Vagina (tissue), 2 donors: ENCODE data around the gene CSK. TPM values are rescaled to one million over a fixed set of nuclear protein-coding genes. Genes with fewer than 3 reads are reported as not detected.
A peak's percentile ranks its signal among the peaks of the same experiment; 100 is the strongest.

Experiments
- DNase-seq, 2 donors: peaks; one replicate each; pipeline ENCODE4 v3.0.0-alpha.2; 2017; ENCODE audit errors: extremely low spot score in 2 of 2
- H3K27ac ChIP-seq: fragments of 200-600 bp; sonication (generic); one replicate; pipeline ENCODE4 v1.5.1; 2019
- H3K27me3 ChIP-seq: fragments of 200-600 bp; sonication (generic); one replicate; pipeline ENCODE4 v1.5.1; 2019
- H3K36me3 ChIP-seq, 2 donors: fragments of 200-600 bp; sonication (generic); one replicate each; pipeline ENCODE4 v1.5.1; 2017 to 2019
- H3K4me1 ChIP-seq: fragments of 200-600 bp; sonication (generic); one replicate; pipeline ENCODE4 v1.5.1; 2019
- H3K4me3 ChIP-seq, 2 donors: fragments of 200-600 bp; sonication (generic); 1 replicate in 1 of 2; 2 replicates in 1 of 2; pipeline ENCODE4 v1.5.1; 2016 to 2019
- H3K9me3 ChIP-seq: fragments of 200-600 bp; sonication (generic); one replicate; pipeline ENCODE4 v1.5.1; 2019
- POLR2A ChIP-seq, 2 donors: fragments of 450-650 bp; IDR thresholded peaks; one replicate each; pipeline ENCODE4 v1.6.1; 2017; ENCODE audit warnings: antibody characterized with exemption in 2 of 2, mild to moderate bottlenecking in 2 of 2, moderate library complexity in 2 of 2
- POLR2AphosphoS5 ChIP-seq, 2 donors: sonication (generic); formaldehyde crosslinking; IDR thresholded peaks; one replicate each; pipeline ENCODE4 v1.9.0; 2017; ENCODE audit warnings: antibody characterized with exemption in 2 of 2, mild to moderate bottlenecking in 2 of 2, low read depth in 1 of 2; ENCODE audit not compliant: insufficient read depth in 1 of 2
- intact Hi-C: fragments of 100-400 bp; cut with DNase I; formaldehyde crosslinking; loops from one replicate; pipeline ENCODE4 v1.15.1; 2023
- total RNA-seq: library from RNA; depleted of rRNA; stranded (reverse); fragments of >200 nt; gene quantifications from one replicate; pipeline ENCODE4 v1.2.3, GENCODE V29; 2016
- TF ChIP-seq, protein P1 (sequence below), 3 experiments: fragments of 450-650 bp in 2 of 3; fragments of 200-600 bp in 1 of 3; sonication (generic) in 1 of 3; IDR thresholded peaks; one replicate each; pipeline ENCODE4 v1.5.1; 2017 to 2019; ENCODE audit warnings: antibody characterized with exemption in 3 of 3, mild to moderate bottlenecking in 2 of 3, moderate library complexity in 2 of 3

The CSK gene
- total RNA-seq, 1 donor from 2014 or later, result 26.3 TPM

DNA sequence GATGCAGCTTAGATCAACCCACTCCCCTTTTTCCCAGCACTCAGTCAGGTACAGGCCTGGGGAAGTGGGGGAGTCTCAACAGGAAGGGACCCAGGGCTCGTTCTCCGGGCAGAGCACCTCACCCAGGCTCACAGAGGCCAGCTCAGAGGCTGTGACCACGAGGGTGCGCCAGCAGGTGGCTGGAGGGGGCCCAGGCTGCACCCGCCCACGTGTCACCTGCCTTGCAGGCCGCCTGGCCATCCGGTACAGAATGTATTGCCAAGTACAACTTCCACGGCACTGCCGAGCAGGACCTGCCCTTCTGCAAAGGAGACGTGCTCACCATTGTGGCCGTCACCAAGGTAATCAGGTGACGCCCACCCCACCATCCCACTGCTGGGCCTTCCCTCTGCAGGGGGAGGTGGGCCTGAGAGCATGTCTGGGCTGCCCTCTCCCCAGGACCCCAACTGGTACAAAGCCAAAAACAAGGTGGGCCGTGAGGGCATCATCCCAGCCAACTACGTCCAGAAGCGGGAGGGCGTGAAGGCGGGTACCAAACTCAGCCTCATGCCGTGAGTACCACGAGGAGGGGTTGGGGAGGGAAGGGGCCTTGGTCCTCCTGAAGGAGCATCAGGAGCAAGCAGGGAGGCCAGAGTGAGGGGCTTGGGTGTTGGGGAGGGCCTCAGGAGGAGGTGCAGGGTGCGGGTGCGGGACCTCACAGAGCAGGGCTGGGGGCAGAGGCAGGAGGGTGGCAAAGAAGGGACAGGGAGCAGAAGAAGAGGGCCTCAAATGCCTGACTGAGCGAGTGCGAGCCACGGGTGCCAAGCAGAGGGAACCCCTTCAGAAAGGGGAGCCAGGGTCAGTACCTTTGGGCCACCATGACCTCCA, 16.7 kb downstream of the CSK start:
- Histone ChIP-seq H3K27me3 (no peaks in the 10 kb centered on the region), H3K4me3 (no peak overlapping the region), H3K36me3 (peaks cover 0 to 42% of the 10 kb centered on the region in 2 donors), H3K27ac (no peak overlapping the region), H3K9me3 (no peaks in the 10 kb centered on the region), H3K4me1 (peaks cover 43% of the 10 kb centered on the region)
- intact Hi-C loops, result no loop called here
- no peak for DNase-seq
- TF ChIP-seq POLR2A (IDR thresholded peaks at IDR 0.05), result no peak

DNA sequence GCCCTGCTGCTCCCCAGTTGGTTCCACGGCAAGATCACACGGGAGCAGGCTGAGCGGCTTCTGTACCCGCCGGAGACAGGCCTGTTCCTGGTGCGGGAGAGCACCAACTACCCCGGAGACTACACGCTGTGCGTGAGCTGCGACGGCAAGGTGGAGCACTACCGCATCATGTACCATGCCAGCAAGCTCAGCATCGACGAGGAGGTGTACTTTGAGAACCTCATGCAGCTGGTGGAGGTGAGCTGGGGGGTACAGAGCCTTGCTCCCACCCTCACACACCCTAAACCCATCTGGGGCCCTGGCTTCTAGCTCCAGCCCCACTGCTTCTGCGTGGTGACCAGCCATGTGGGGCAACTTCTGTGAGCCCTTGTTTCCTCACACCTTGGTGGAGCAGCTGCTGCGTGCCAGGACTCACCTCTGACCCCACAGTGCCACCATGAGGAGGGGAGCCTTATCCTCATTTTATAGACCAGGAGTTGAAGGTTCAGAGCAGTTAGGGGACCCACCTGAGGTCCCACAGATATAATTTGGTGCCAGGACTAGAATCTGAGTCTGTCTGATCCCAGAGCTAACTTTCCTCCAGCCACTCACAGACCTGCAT, 17.5 kb downstream of the CSK start:
- H3K36me3 ChIP-seq, result peaks cover 0 to 42% of the 10 kb centered on the region in 2 donors
- no peak for DNase-seq

DNA sequence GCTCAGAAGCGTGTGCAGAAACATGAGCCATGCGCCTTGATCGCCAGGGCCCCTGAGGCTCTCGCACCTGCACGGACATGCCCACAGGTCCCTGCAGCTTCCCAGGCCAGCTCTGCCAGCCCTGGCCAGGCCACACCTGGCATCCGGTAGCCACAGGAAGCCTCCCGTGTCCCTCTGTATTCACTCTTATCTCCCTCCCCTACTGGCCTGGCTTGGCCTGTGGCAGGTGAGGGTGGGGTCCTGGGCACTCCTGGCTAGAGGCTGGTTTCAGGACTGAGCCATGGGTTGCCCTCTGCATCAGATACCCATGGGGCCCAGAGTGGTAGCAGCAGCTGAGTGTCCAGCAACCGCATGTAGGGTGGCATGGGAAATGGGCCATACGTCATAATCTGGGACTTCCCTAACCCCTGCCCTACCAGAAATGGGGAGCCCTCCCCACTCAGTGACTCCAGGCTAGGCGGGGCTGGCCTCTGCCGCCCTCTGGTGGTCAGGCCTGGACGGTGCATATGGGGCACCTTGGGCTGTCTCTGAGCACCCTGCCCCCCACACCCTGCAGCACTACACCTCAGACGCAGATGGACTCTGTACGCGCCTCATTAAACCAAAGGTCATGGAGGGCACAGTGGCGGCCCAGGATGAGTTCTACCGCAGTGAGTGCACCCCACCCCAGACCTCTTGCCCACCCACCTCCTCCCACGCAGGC, 18.1 kb downstream of the CSK start:
- H3K4me1 ChIP-seq, result peaks cover 29% of the 10 kb centered on the region
- intact Hi-C loops, result no loop called here
- no peak for DNase-seq
- peaks cover 0 to 42% of the 10 kb centered on the region in 2 donors for H3K36me3 ChIP-seq
- TF ChIP-seq, protein P1, sequence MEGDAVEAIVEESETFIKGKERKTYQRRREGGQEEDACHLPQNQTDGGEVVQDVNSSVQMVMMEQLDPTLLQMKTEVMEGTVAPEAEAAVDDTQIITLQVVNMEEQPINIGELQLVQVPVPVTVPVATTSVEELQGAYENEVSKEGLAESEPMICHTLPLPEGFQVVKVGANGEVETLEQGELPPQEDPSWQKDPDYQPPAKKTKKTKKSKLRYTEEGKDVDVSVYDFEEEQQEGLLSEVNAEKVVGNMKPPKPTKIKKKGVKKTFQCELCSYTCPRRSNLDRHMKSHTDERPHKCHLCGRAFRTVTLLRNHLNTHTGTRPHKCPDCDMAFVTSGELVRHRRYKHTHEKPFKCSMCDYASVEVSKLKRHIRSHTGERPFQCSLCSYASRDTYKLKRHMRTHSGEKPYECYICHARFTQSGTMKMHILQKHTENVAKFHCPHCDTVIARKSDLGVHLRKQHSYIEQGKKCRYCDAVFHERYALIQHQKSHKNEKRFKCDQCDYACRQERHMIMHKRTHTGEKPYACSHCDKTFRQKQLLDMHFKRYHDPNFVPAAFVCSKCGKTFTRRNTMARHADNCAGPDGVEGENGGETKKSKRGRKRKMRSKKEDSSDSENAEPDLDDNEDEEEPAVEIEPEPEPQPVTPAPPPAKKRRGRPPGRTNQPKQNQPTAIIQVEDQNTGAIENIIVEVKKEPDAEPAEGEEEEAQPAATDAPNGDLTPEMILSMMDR (IDR thresholded peaks at IDR 0.05), result peak; percentile 69 to 95 (median 90)
- TF ChIP-seq POLR2A (IDR thresholded peaks at IDR 0.05) (no peak), POLR2AphosphoS5 (IDR thresholded peaks at IDR 0.05; ENCODE audit: insufficient read depth in 1 of 2, low read depth in 1 of 2) (peak in 1 of 2 donors; percentile 24)
- peak overlapping the region; percentile 54 for H3K27ac ChIP-seq
- H3K27me3 ChIP-seq, result no peaks in the 10 kb centered on the region
- no peak overlapping the region for H3K4me3 ChIP-seq
- no peaks in the 10 kb centered on the region for H3K9me3 ChIP-seq

More for the DNA sequence above, 17.5 kb downstream of the CSK start:
- Histone ChIP-seq H3K9me3 (no peaks in the 10 kb centered on the region), H3K4me1 (peaks cover 36% of the 10 kb centered on the region), H3K27ac (peak overlapping the region; percentile 54), H3K4me3 (no peak overlapping the region), H3K27me3 (no peaks in the 10 kb centered on the region)
- intact Hi-C loops, result no loop called here
- TF ChIP-seq POLR2AphosphoS5 (IDR thresholded peaks at IDR 0.05; ENCODE audit: insufficient read depth in 1 of 2, low read depth in 1 of 2), result no peak
- TF ChIP-seq, protein P1 (IDR thresholded peaks at IDR 0.05), result no peak

DNA sequence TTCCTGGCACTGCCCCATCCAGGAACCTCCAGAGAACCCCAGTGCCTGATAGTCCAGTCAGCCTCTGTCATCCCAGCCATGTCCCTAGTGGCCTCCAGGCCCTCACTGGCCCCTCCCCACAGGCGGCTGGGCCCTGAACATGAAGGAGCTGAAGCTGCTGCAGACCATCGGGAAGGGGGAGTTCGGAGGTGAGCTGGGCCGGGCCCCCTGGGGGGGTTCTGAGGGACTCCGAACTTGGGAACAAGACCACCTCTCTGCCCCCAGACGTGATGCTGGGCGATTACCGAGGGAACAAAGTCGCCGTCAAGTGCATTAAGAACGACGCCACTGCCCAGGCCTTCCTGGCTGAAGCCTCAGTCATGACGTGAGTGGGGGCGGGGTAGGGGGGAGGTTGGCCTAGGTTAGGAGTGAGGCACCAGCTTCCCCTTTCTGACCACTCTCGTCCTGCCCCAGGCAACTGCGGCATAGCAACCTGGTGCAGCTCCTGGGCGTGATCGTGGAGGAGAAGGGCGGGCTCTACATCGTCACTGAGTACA, 18.7 kb downstream of the CSK start:
- peaks cover 0 to 42% of the 10 kb centered on the region in 2 donors for H3K36me3 ChIP-seq
- no peaks in the 10 kb centered on the region for H3K27me3 ChIP-seq
- intact Hi-C loops, result no loop called here
- no peak overlapping the region for H3K4me3 ChIP-seq
- TF ChIP-seq POLR2A (IDR thresholded peaks at IDR 0.05) (no peak), POLR2AphosphoS5 (IDR thresholded peaks at IDR 0.05; ENCODE audit: insufficient read depth in 1 of 2, low read depth in 1 of 2) (no peak)
- TF ChIP-seq, protein P1 (IDR thresholded peaks at IDR 0.05), result no peak
- no peak overlapping the region for H3K27ac ChIP-seq
- DNase-seq, result no peak
- H3K4me1 ChIP-seq, result peaks cover 24% of the 10 kb centered on the region
- no peaks in the 10 kb centered on the region for H3K9me3 ChIP-seq

DNA sequence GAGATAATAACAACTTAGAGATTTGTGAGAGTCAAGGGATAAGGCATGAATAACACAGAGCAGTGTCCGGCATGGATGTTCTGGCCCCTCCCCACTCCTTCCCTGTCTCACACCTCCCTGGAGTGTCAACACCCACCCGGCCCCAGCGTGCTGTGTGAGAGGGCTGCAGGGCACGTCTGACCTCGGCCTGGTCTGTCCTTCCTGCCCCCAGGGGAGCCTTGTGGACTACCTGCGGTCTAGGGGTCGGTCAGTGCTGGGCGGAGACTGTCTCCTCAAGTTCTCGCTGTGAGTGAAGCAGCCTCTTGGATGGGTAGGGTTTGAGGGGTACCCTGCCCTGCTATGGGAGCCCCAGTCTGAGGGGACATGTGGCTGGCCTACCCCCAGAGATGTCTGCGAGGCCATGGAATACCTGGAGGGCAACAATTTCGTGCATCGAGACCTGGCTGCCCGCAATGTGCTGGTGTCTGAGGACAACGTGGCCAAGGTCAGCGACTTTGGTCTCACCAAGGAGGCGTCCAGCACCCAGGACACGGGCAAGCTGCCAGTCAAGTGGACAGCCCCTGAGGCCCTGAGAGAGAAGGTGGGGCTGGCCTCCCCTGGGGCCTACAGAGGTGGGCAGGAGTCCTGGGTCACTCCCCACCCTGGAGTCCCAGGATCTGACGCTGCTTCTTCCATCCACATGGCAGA, 19.6 kb downstream of the CSK start:
- intact Hi-C loops, result no loop called here
- peaks cover 0 to 42% of the 10 kb centered on the region in 2 donors for H3K36me3 ChIP-seq
- TF ChIP-seq POLR2A (IDR thresholded peaks at IDR 0.05) (no peak), POLR2AphosphoS5 (IDR thresholded peaks at IDR 0.05; ENCODE audit: insufficient read depth in 1 of 2, low read depth in 1 of 2) (no peak)
- TF ChIP-seq, protein P1 (IDR thresholded peaks at IDR 0.05), result no peak

More for the DNA sequence above, 19.6 kb downstream of the CSK start:
- peaks cover 24% of the 10 kb centered on the region for H3K4me1 ChIP-seq
- H3K27ac ChIP-seq, result no peak overlapping the region
- no peak overlapping the region for H3K4me3 ChIP-seq
- no peaks in the 10 kb centered on the region for H3K9me3 ChIP-seq
- no peak for DNase-seq
- no peaks in the 10 kb centered on the region for H3K27me3 ChIP-seq
